GM18511 (cell line): ENCODE measurements around the gene SMARCE1.

ENCODE experiments used
- ATAC-seq: cut with Tn5 transposase; IDR thresholded peaks from one replicate; pipeline ENCODE4 v1.9.1; 2021; ENCODE audit warnings: mild to moderate bottlenecking, moderate library complexity; ENCODE audit not compliant: unreplicated experiment

The SMARCE1 gene

DNA sequence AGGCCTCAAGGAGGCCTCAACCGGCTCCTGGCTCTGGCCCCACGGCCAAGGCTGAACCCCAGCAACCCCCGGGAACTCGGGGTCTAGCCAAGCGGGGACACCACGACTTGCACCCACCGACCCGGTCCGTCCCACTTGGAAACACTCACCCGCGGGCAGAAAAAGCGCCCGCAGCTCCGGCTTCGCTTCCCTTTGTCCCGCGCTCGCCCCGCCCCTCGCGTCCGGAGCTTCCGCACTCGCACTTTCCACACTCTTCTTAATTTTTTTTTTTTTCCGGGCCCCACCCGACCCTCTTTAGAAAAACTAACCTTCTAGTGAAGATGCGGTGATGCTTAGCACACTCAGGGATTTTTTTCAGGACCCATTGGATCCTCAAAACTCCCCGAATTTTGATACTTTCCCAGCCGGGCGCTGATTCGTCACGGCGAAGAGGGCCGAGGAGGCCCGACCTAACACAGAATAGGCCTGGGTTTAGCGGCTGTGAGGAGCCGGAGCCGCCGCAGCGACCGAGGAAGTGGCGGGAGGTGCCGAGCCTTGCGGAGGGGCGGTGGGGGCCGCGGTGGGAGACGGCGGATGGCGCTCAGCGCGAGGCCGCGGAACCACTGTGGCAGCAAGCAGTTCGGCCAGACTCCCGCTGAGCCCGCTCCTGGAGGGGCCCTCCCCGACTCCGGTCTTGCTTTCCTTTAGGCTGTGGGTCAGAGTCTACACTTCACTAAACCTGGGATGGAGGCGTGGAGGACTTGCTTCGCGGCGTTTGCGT, at the start of gene SMARCE1:
TSS of gene SMARCE1 (minus strand) at position 195 of the 760 bp plus-strand sequence. CDS start 2,016 bp downstream, outside the sequence.
- peak; percentile 74 for ATAC-seq

DNA sequence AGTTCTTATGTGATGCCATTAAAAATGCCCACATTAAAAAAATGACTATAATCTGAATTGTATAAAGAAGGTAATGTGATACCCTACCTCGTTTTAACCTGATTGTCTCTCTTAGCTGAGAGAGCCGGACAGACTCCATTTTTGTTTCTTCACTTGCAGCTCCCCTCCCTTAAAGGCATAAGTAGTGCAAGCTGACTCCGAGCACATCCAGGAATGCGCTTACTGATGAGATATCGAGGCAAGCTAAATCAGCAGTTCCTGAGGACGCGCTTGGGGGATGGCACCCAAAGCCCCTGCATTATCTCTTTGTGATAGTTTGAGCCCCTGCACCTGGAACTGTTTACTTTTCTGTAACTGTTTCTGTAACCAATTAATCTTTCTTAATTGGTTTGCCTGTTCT, 49.7 kb upstream of the SMARCE1 start:
- no peak for ATAC-seq

DNA sequence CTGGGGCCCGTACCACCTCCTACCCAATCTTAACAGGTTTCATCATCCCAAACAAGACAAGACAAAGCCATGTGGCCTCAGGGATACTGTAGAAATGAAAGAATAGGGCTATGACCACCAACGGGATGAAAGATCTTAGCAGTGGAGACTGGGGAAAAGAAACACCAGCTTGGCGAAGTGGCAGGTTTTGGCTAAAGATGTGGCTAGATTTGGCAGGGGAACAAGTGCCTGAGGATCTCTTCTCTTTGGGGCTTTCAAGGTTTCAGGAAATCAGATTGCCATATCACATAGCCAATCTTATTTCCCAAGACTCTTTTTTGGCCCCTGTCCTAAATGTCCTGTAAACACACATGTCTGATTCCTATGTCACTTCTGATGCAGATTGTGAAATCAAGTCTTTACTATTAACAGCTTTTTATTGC, 49.0 kb upstream of the SMARCE1 start:
- ATAC-seq: no peak

DNA sequence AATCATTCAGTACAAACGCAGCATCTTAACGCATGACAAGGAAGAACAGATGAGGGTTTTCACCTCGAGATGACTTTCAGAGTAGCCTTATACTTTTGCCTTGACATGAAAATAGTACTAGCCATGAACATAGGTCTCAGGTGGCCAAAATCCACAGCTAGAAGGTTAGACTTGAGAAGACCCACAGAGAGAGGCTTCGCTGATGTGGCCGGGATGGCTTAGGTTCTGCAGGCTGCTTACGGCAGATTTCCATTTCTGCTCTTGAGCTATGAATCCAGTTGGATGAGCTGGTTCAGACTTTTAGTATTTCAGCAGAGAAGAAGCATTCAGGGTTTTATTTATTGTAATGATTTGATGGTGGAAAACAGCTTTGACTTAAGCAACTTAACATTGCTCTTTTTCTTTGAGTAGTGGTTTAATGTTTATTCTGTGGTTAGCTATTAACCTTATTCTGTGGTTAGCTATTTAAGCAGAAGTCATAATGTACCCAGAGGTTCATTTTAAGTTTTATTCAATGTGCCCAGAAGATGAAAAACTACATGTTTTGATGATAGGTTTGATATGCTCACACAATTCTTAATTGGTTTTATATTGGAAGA, 48.4 kb upstream of the SMARCE1 start:
- ATAC-seq: no peak

DNA sequence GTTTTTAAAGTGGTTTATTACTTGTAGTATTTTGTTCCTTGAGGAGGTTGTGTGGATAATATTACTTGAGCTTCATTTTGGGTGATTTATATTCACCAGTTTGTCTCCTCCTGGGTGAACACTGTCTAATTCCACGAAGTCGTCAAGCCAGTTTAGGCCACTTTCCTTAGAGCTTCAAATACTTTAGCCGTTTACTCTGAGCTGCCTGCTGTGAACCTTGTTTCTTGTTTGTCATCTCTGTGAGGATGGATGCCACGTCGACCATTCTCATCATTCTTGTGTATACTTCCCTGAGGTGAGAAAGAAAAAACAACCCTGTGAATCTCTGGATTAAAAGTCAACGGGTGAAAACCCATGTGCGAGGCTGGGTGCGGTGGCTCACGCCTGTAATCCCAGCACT, 47.0 kb upstream of the SMARCE1 start:
- ATAC-seq: no peak

DNA sequence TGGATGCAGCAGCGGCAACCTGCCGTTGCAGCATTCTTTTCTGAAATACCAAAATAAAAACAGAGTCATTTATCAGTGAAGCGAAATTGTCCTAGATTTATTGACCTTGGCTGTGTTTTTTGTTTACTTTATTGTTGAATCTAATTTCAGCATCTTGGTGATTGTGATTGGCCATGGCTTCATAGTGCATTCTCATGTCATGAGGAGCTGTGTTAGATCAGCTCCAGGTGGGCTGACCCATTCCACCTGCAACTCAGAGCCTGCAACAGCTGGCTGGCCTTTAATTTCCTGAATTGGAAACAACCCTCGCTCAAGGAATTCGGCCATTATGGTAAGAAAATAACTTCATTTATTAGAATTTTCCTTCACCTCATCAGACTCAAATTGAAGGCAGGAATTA, 39.5 kb upstream of the SMARCE1 start:
- no peak for ATAC-seq

DNA sequence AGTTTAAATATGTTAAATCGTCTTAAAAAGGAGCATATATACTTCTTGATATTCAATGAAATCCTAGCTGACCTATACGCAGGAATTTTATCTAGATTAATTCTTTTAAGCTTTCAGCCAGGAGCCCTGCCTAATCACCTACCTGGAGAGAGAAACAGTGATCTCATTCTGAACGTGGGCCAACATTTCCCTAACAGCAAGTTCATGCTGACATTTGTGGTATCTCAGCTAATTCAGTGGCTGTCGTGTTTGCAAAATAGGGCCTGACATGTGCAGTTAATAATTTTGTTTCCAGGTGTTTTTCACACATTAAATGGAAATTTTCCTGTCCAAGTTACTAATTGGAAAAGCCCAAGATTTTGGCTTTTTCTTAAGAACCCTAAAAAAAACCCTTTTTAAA, 38.6 kb upstream of the SMARCE1 start:
- no peak for ATAC-seq

DNA sequence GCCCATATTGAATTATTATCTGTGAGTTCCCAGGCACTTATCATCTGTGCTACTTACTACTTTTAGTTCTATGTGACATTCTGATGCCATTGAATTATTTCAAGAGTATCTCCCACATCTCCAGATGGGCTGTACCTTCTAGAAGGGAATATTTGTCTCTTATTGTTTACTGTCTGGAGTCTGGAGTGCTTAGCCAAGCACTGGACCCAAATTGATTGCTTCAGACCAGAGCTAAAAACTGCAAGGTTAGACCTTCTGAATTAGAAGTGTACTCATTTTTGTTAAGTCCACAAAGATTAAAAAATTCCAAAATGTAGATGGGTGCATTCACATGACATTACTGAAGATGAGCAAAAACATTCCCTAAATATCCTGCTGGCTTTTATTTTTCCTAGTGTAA, 33.4 kb upstream of the SMARCE1 start:
- no peak for ATAC-seq

DNA sequence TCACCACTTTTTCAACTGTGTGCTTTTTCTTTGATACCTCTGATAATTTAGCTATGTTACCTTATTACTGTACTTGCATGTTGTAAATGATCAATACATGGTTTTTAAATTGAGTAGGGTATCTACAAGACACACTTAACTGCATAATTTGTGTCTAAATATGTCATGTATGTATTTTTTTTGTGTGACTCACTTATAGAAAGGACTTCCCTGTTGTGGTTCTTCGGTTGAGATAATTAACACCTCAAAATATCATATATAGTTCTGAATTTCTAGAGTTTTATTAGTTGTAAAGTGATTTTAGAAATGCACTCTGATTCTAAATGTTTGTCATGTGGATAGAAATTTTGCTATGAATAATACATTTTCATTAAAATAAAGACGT, 31.9 kb upstream of the SMARCE1 start:
- ATAC-seq: no peak

DNA sequence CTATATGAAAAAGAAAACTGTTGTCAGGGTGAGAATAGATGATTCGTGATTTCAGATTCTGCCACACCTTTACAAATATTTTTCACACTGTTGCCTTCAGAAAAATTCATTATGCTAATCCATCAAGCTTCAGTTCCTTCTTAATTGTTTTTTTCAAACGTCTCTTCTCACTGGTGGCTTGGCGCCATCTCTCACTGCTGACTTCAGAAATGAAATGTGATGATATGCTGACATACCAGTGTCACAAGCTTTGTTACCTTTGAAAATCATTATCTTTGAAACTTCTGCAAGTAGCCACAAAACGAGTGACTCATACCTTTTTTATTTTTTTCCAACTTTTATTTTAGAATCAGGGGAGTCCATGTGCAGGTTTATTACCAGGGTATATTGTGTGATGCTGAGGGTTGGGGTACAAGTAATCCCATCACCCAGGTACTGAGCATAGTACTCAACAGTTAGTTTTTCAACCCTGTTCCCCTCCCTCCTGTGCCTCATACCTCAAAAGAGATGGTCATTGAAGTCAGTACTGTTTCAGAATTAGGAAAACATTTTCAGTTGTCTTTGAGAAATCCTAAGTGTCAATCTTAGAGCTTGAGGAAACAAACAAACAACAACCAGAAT, 31.4 kb upstream of the SMARCE1 start:
- ATAC-seq: no peak

DNA sequence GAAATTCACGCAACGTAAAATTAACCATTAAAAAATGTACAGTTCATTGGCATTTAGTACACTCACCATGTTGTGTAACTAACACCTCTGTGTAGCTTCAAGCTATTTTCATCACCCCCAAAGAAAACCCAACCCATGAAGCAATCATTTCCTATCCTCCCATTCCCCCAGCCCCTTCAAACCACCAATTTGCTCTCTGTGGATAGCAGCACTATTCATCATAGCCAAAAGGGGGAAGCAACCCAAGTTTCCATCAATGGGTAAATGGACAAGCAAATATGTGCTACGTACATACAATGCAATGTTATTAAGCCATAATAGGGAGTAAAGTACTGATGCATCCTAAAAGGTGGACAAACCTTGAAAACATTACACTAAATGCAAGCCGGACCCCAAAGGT, 28.3 kb upstream of the SMARCE1 start:
- ATAC-seq: no peak

DNA sequence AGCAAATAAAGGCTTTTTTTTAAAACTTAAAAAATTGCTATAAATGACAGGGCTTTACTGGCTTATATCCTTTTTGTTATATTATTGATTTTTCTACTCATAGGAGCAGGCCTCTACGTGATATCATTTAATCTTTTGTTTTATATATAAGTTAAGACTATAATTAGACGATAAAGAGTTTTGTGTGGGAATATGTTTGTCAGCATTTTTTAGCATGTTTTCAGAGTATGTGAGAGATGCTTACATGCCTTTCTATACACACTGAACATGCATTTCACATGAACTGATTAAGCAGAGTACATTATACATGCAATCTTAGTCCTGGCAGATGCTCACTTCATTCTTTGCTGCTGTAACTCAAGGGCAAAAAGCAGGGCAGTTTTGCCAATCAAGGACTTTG, 25.0 kb upstream of the SMARCE1 start:
- no peak for ATAC-seq

DNA sequence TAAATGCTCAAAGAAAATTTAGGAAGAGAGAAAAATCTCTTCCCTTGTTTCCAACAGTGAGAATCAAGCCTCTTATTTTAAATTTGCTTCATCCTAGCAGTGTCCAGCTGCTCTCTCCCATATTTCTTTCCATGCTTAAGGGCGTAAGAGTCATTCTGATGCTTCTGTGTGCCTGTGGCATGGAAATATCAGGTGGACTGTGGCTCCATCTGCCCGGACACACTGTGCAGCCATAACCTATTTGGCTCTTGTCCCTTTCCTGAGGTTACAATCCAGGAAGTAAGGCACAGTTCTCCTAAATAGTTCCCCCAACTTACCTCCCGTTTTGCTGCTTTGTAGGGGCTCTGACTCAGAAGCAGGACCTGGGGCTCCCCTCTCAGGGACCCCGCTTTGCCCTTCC, 23.7 kb upstream of the SMARCE1 start:
- ATAC-seq: no peak

DNA sequence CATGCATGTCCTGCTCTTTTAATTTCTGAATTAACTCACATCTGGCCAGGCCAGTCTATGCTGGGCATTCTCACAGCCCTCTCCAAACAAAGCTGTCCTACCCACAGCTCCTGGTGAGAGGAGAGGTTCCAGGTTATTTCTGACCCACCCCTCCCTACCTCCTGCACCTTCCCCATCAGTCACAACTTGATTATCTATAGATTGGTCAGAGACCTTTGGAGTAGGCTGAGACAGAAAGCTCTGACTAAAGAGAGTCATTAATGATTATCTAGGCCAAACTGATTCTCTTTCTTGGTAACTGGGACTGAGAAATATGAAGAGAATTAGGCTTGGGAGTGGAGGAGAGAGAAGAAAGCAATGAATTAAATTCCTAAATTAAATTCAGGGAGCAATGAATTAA, 18.7 kb upstream of the SMARCE1 start:
- ATAC-seq: no peak

DNA sequence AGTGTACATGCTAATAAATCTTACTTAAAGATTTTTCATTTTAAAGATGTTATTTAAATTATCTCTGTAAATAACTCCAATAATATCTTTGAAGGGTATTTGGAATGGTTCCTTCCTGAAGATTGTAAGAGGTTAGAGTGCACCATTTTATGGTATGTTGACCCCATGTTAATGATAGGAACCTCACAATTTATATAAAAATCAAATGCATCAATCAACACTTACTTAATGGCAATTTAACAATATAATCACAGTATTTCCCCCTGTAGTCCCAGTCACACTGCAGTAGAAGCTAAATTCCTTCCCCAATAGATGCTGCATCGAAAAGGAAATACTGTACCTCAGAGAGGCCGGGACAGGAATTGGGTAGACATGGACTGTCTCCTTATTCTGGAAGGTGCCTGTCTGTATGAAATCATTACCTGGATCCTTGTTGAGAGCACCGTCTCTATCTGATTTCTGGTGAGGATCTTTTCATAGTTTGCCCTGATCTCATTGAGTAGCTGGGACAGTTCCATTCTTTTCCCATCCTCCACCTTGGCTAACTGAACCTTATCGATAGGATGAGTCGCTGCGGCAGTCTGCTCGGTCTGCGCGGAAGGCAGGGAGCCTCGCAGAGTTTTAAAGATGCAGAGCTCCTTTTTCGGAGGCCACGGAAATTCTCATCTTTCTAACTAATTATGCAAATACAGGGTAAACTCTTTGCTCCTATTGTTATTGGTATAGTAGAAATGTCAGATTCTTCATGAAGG, 17.1 kb upstream of the SMARCE1 start, which contains the start of gene KRT222:
TSS of gene KRT222 (minus strand) at position 596 of the 752 bp plus-strand sequence. CDS start at position 518, 78 bp downstream.
- no peak for ATAC-seq

DNA sequence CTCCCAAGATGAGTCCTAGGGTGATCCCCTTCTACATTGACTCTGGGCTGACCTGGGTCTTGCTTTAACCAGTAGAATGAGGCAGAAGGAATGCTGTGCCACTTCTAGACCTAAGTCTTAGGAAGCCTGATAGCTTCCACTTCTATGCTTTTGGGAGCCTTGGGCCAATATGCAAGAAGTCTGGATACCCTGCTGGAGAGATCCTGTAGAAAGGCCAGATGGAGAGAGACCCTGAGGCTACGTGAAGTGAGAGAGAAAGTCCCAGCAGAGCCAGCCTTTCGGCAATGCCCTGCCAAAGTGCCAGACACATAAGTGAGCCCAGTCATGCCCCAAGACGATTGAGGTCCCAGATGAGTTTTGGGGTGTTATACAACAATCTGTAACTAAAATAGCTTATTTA, 15.6 kb upstream of the SMARCE1 start:
- no peak for ATAC-seq

DNA sequence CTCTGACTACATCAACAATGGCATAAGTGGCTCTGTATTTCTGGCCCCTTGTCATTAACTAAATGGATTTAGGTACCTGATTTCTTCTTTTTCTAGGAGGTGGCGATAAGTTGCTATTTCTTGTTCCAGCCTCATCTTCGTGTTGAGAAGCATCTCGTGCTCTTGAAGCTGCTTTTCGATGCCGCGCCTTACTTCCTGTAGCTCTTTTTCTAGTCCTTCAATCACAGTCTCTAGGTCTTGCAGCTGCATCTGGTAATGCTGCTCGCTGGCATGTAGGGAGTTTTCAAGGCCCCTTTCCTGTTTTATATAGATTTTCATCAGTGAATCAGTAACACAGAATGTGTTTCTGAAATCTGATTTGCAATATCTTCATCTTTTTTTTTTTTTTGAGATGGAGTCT, 12.3 kb upstream of the SMARCE1 start:
- no peak for ATAC-seq

DNA sequence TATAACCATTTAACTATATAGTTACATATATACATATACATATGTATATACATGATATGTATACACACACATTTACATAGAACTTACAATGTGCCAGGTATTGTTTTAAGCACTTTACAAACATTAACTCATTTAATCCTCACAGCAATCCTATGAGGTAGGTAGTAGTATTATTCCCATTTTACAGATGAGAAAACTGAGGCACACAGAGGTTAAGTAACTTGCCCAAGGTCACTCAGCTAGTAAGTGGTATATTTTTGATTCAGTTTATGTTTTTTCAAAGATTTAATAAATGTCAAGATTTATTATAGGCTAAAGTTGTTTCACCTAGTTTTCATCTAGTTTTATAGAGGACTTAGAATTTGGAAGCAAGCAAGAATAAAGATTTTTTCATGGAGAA, 10.8 kb upstream of the SMARCE1 start:
- no peak for ATAC-seq

DNA sequence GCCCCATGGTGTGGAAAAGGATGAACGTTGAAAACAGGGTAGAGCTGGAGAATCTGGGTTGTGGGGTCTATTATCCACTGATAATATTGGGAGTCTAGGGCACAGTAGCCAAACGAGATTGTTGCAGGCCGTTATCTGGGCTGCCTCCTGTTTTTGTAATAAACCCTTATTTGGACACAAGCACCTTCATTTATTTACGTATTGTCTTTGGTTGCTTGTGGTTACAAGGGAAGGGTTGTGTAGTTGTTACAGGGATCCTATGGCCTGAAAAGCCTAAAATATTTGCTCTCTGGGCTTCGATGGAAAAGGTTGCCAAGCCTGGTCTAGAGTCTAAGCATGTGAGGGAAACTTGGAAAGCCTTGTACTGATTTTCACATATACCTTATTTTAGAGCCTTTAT, 4.3 kb upstream of the SMARCE1 start:
- ATAC-seq: no peak

DNA sequence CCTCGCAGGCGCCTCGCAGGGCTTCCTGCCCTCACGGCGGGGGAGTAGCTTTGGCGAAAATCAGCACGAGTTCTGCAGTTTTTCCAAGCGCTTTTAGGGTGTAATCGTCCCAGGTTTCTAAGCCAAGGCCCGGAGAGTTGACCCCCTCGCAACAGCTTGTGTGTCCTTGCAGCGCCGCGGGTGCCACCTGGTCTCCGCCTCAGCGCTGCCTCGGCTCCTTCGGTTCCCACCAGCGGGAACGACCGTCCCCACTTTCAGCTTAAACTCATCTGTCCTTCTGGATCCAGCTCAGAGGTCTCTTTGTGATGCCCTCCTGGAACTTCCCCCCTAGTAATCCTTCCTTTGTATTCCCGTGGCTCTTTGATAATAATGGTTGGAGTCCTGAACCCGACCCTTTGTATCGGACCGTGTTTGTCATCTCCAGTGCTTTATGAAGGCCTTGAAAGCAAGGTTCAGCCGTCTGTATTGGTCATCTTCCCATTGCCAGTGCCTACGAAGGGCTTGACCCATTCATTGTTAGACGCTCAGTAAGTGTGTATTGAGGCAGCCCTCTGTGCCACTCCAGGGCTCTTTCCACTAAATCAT, 858 bp upstream of the SMARCE1 start:
- ATAC-seq: no peak
